Lower leg skin (tissue), 3 donors: Measurements from ENCODE around the gene SPATA21.

Source experiments
- CTCF ChIP-seq, 3 donors: fragments of 450-650 bp; IDR thresholded peaks; one replicate each; pipeline ENCODE4 v1.5.1; 2016; ENCODE audit warnings: antibody characterized with exemption in 3 of 3, mild to moderate bottlenecking in 3 of 3, moderate library complexity in 2 of 3
- POLR2A ChIP-seq, 2 donors: fragments of 450-650 bp; IDR thresholded peaks; one replicate each; pipeline ENCODE4 v1.6.1; 2016 to 2017; ENCODE audit warnings: antibody characterized with exemption in 2 of 2, mild to moderate bottlenecking in 1 of 2, moderate library complexity in 1 of 2

GRCh38 chr1:16371725-16372124, 65.5 kb downstream of the SPATA21 start:
- TF ChIP-seq CTCF (IDR thresholded peaks at IDR 0.05), result no peak
- no peak for TF ChIP-seq POLR2A (IDR thresholded peaks at IDR 0.05)
